IMR-90 (cell line): ENCODE data around the gene PRSS50. TPM values are rescaled to one million over a fixed set of nuclear protein-coding genes. Genes with fewer than 3 reads are reported as not detected.
"Not testable (repeated sequence)": the region's sequence is repeated elsewhere in the genome, so short reads cannot be mapped to it uniquely, and the experiment has no call there.

Experiments used
- ATAC-seq: fragments of 200-7000 bp; cut with Tn5 transposase; 2 replicates; pipeline ENCODE4 v1.9.1; 2020; ENCODE audit warnings: low read depth, mild to moderate bottlenecking, moderate library complexity
- BruUV-seq: library from RNA; stranded (reverse); fragments of 400-500 nt; replicated peaks from 2 replicates; lab custom pipeline; 2021; lab: Mats Ljungman, UMichigan
- CTCF ChIA-PET: fragments of 300-600 bp; formaldehyde crosslinking; extraction: SDS; loops from one replicate; lab custom pipeline; 2021; ENCODE audit warnings: antibody characterized with exemption; lab: Yijun Ruan, JAX
- POLR2A ChIA-PET: fragments of 300-600 bp; sonication (Branson Sonifier 250); formaldehyde crosslinking; loops from one replicate; lab custom pipeline; 2022; ENCODE audit warnings: antibody characterized with exemption; ENCODE audit not compliant: unreplicated experiment; lab: Charles Lee
- DNase-seq: peaks from one replicate; pipeline ENCODE4 v3.0.0; 2013
- H2AFZ ChIP-seq: replicated peaks from 2 replicates; pipeline ENCODE3; 2013; ENCODE audit warnings: low read length, mild to moderate bottlenecking; ENCODE audit not compliant: poor library complexity
- H2AK5ac ChIP-seq: 2 replicates; pipeline ENCODE4 v1.6.1; 2013; ENCODE audit warnings: low read depth, low read length, inconsistent platforms
- H2AK9ac ChIP-seq: replicated peaks from 2 replicates; pipeline ENCODE3; 2013; ENCODE audit warnings: mild to moderate bottlenecking, low read depth, low read length, moderate library complexity; ENCODE audit not compliant: poor library complexity
- H2BK120ac ChIP-seq: 2 replicates; pipeline ENCODE4 v1.6.1; 2013; ENCODE audit warnings: low read depth, low read length, inconsistent platforms
- H2BK15ac ChIP-seq: 3 replicates; pipeline ENCODE4 v1.6.1; 2013; ENCODE audit warnings: low read depth, low read length, inconsistent platforms
- H2BK20ac ChIP-seq: 2 replicates; pipeline ENCODE4 v1.6.1; 2013; ENCODE audit warnings: low read depth, mild to moderate bottlenecking, inconsistent platforms, low read length, moderate library complexity
- H2BK5ac ChIP-seq: 2 replicates; pipeline ENCODE4 v1.6.1; 2013; ENCODE audit warnings: mild to moderate bottlenecking, low read depth, low read length, inconsistent platforms; ENCODE audit not compliant: poor library complexity, severe bottlenecking
- H3K14ac ChIP-seq: replicated peaks from 2 replicates; pipeline ENCODE4 v1.6.1; 2013; ENCODE audit warnings: low read depth, low read length, inconsistent platforms
- H3K18ac ChIP-seq: 2 replicates; pipeline ENCODE4 v1.6.1; 2013; ENCODE audit warnings: low read depth, low read length, control low read depth
- H3K23ac ChIP-seq: 2 replicates; pipeline ENCODE4 v1.6.1; 2013; ENCODE audit warnings: low read depth, low read length, inconsistent platforms
- H3K27ac ChIP-seq: 2 replicates; pipeline ENCODE4 v1.5.1; 2013; ENCODE audit warnings: mild to moderate bottlenecking, control low read depth, low read length; ENCODE audit not compliant: insufficient read depth
- H3K27me3 ChIP-seq: 2 replicates; pipeline ENCODE4 v1.6.1; 2013; ENCODE audit warnings: low read length; ENCODE audit not compliant: control insufficient read depth, insufficient read depth
- H3K36me3 ChIP-seq: 2 replicates; pipeline ENCODE4 v1.6.1; 2013; ENCODE audit warnings: low read length, mixed read lengths; ENCODE audit not compliant: control insufficient read depth, insufficient read depth
- H3K4ac ChIP-seq: 2 replicates; pipeline ENCODE4 v1.6.1; 2013; ENCODE audit warnings: low read depth, low read length, inconsistent platforms
- H3K4me1 ChIP-seq: 2 replicates; pipeline ENCODE4 v1.6.1; 2013; ENCODE audit warnings: low read length, mixed read lengths; ENCODE audit not compliant: control insufficient read depth, insufficient read depth
- H3K4me2 ChIP-seq: 2 replicates; pipeline ENCODE4 v1.6.1; 2013; ENCODE audit warnings: low read depth, mild to moderate bottlenecking, control low read depth, low read length, moderate library complexity
- H3K4me3 ChIP-seq: 2 replicates; pipeline ENCODE4 v1.5.1; 2013; ENCODE audit warnings: low read depth, mild to moderate bottlenecking, control low read depth, low read length, moderate library complexity; ENCODE audit not compliant: insufficient read depth
- H3K56ac ChIP-seq: 2 replicates; pipeline ENCODE4 v1.6.1; 2013; ENCODE audit warnings: low read length, inconsistent platforms; ENCODE audit not compliant: insufficient read depth; ENCODE audit errors: extremely low read depth
- H3K79me1 ChIP-seq, 2 experiments: 2 replicates each; pipeline ENCODE4 v1.6.1; 2013; ENCODE audit warnings: low read length in 2 of 2, inconsistent platforms in 1 of 2, low read depth in 1 of 2
- H3K9ac ChIP-seq: 2 replicates; pipeline ENCODE4 v1.6.1; 2013; ENCODE audit warnings: low read depth, low read length, control low read depth
- H3K9me1 ChIP-seq: 2 replicates; pipeline ENCODE4 v1.6.1; 2013; ENCODE audit warnings: low read length, inconsistent platforms; ENCODE audit not compliant: insufficient read depth
- H3K9me3 ChIP-seq: 2 replicates; pipeline ENCODE4 v1.6.1; 2013; ENCODE audit warnings: low read length; ENCODE audit not compliant: control insufficient read depth, insufficient read depth
- H4K20me1 ChIP-seq: 2 replicates; pipeline ENCODE4 v1.6.1; 2013; ENCODE audit warnings: low read length, inconsistent platforms; ENCODE audit not compliant: insufficient read depth
- H4K5ac ChIP-seq: 2 replicates; pipeline ENCODE4 v1.6.1; 2013; ENCODE audit warnings: mild to moderate bottlenecking, low read depth, low read length, control low read depth
- H4K8ac ChIP-seq, 2 experiments: 2 replicates each; pipeline ENCODE4 v1.6.1; 2013; ENCODE audit warnings: low read depth in 2 of 2, low read length in 2 of 2, control low read depth in 1 of 2, inconsistent platforms in 1 of 2
- H4K91ac ChIP-seq: 2 replicates; pipeline ENCODE4 v1.6.1; 2013; ENCODE audit warnings: low read depth, low read length, inconsistent platforms; ENCODE audit not compliant: insufficient read depth
- WGBS, 2 experiments: methylation state at CpG; one replicate each; pipeline versions ENCODE4 v1.1.5 to v1.1.7; 2013; ENCODE audit warnings: missing lambda C conversion rate in 2 of 2; ENCODE audit not compliant: insufficient read length in 1 of 2; ENCODE audit errors: extremely low coverage in 2 of 2; 5-methylcytosine and 5-hydroxymethylcytosine counted together
- dilution Hi-C: fragments of 300-500 bp; cut with HindIII; formaldehyde crosslinking; loops from one replicate; pipeline ENCODE4 v1.14.3; 2018; ENCODE audit warnings: low sequenced_read_pairs; ENCODE audit not compliant: unreplicated experiment
- in situ Hi-C: fragments of 300-500 bp; cut with MboI; formaldehyde crosslinking; loops from 3 replicates; pipeline ENCODE4 v1.14.3; 2019; ENCODE audit warnings: low sequenced_read_pairs, inconsistent platforms, mixed read lengths
- intact Hi-C: fragments of 100-400 bp; cut with micrococcal nuclease; formaldehyde crosslinking; loops from 2 replicates; pipeline ENCODE4 v1.10.0; 2022
- polyA plus RNA-seq, 3 experiments: library from polyadenylated mRNA; depleted of rRNA; stranded (reverse); fragments of >200 nt; gene quantifications; 2 replicates each; pipeline ENCODE4 v1.2.3, GENCODE V29; 2012; ENCODE audit warnings: low replicate concordance in 1 of 3
- total RNA-seq: library from RNA; depleted of rRNA; stranded (reverse); fragments of >200 nt; gene quantifications from 2 replicates; pipeline ENCODE4 v1.2.3, GENCODE V29; 2012

The PRSS50 gene
- total and polyA plus RNA-seq, 2 of the 4 experiments (the other 2 are of a cell fraction) = not detected

GRCh38 chr3:46739565-46739964, 21.9 kb upstream of the PRSS50 start:
- H3K79me1 ChIP-seq, H3K4ac ChIP-seq, H3K9ac ChIP-seq, H3K4me1 ChIP-seq, H2BK15ac ChIP-seq, H4K5ac ChIP-seq, H3K23ac ChIP-seq, POLR2A ChIA-PET, H3K56ac ChIP-seq, in situ Hi-C loops, H2AK5ac ChIP-seq, H3K18ac ChIP-seq, BruUV-seq, H3K9me1 ChIP-seq, CTCF ChIA-PET, H2AK9ac ChIP-seq, H4K8ac ChIP-seq, H2BK120ac ChIP-seq, H2BK5ac ChIP-seq, dilution Hi-C loops, H4K20me1 ChIP-seq, H4K91ac ChIP-seq, DNase-seq, H2BK20ac ChIP-seq, H2AFZ ChIP-seq, H3K27ac ChIP-seq, ATAC-seq, H3K14ac ChIP-seq, H3K4me3 ChIP-seq, H3K36me3 ChIP-seq, H3K9me3 ChIP-seq, intact Hi-C loops, H3K4me2 ChIP-seq: not testable (repeated sequence)
- peaks cover 32% of the 10 kb centered on the region for H3K27me3 ChIP-seq
- WGBS, 2 experiments = no CpG with 5 or more reads among the region's 3 CpGs
